HepG2 (cell line): ENCODE results near the gene GSTM4. TPM values are rescaled to one million over a fixed set of nuclear protein-coding genes. Genes with fewer than 3 reads are reported as not detected.
"Not testable (repeated sequence)": the region's sequence is repeated elsewhere in the genome, so short reads cannot be mapped to it uniquely, and the experiment has no call there.

Experiments
- ATAC-seq: fragments of 200-7000 bp; cut with Tn5 transposase; 3 replicates; pipeline ENCODE4 v1.9.1; 2020; ENCODE audit warnings: mild to moderate bottlenecking, moderate library complexity
- BruUV-seq: library from RNA; stranded (reverse); fragments of 400-500 nt; replicated peaks from 2 replicates; lab custom pipeline; 2021; lab: Mats Ljungman, UMichigan
- CTCF ChIA-PET: fragments of 300-600 bp; formaldehyde crosslinking; extraction: SDS; loops from one replicate; lab custom pipeline; 2021; ENCODE audit warnings: low total read pairs, inconsistent platforms, low intra/inter-chr PET ratio; lab: Yijun Ruan, JAX
- POLR2A ChIA-PET: fragments of 350-600 bp; sonication (Branson Sonifier 250); formaldehyde crosslinking; loops from one replicate; lab custom pipeline; 2020; ENCODE audit warnings: antibody characterized with exemption, inconsistent platforms; lab: Yijun Ruan, JAX
- DNase-seq: peaks from one replicate; pipeline ENCODE4 v3.0.0-alpha.2; 2015; ENCODE audit warnings: low spot score
- FAIRE-seq: peaks from 3 replicates; lab custom pipeline; 2011; peaks lifted over from hg19 to GRCh38; lab: Jason Lieb, UNC
- H2AFZ ChIP-seq: one replicate; pipeline ENCODE4 v1.6.1; 2011; ENCODE audit warnings: low read length, inconsistent platforms
- H3K27ac ChIP-seq: fragments of 300-600 bp; 3 replicates; pipeline ENCODE4 v1.8.0; 2011; ENCODE audit warnings: mixed run types, mild to moderate bottlenecking, mixed read lengths, low read length, inconsistent platforms; ENCODE audit not compliant: insufficient read depth; ENCODE audit errors: extremely low read length
- H3K27me3 ChIP-seq, 2 experiments: fragments of 200-600 bp in 1 of 2; 2 replicates in 1 of 2; 3 replicates in 1 of 2; pipeline versions ENCODE4 v1.6.0 to v1.8.0; 2011; ENCODE audit warnings: low read length in 2 of 2, mild to moderate bottlenecking in 2 of 2, moderate library complexity in 2 of 2, inconsistent platforms in 1 of 2; ENCODE audit not compliant: insufficient read depth in 2 of 2, control insufficient read depth in 1 of 2
- H3K36me3 ChIP-seq, 2 experiments: fragments of 200-600 bp in 1 of 2; replicated peaks in 1 of 2; 2 replicates in 1 of 2; 3 replicates in 1 of 2; pipeline versions ENCODE4 v1.5.1 to v1.8.0; 2011; ENCODE audit warnings: low read length in 2 of 2, inconsistent platforms in 1 of 2; ENCODE audit not compliant: insufficient read depth in 2 of 2, control insufficient read depth in 1 of 2
- H3K4me1 ChIP-seq: 2 replicates; pipeline ENCODE4 v1.5.1; 2012; ENCODE audit warnings: low read length, inconsistent platforms; ENCODE audit not compliant: insufficient read depth
- H3K4me2 ChIP-seq: 2 replicates; pipeline ENCODE4 v1.6.0; 2011; ENCODE audit warnings: low read depth, low read length, inconsistent platforms
- H3K4me3 ChIP-seq, 3 experiments: fragments of 200-600 bp in 1 of 3; sonication (generic), shearing (Covaris generic) in 1 of 3; replicated peaks in 1 of 3; 2 replicates each; pipeline ENCODE4 v1.5.1; 2011 to 2016; ENCODE audit warnings: low read length in 3 of 3, inconsistent platforms in 2 of 3, low read depth in 2 of 3, mild to moderate bottlenecking in 2 of 3, control low read depth in 1 of 3, mixed read lengths in 1 of 3; ENCODE audit not compliant: insufficient read depth in 1 of 3
- H3K79me2 ChIP-seq: one replicate; pipeline ENCODE4 v1.6.1; 2011; ENCODE audit warnings: low read length, inconsistent platforms; ENCODE audit not compliant: insufficient read depth
- H3K9ac ChIP-seq: 2 replicates; pipeline ENCODE4 v1.6.0; 2011; ENCODE audit warnings: mild to moderate bottlenecking, low read depth, low read length, inconsistent platforms; ENCODE audit not compliant: insufficient read depth
- H3K9me3 ChIP-seq: 2 replicates; pipeline ENCODE4 v1.5.1; 2012; ENCODE audit warnings: mild to moderate bottlenecking, low read length
- H4K20me1 ChIP-seq: 2 replicates; pipeline ENCODE4 v1.6.0; 2011; ENCODE audit warnings: inconsistent platforms, mild to moderate bottlenecking, low read length, moderate library complexity; ENCODE audit not compliant: insufficient read depth
- MTF1 ChIP-seq: sonication (generic); formaldehyde crosslinking; IDR thresholded peaks from 2 replicates; pipeline ENCODE4 v1.5.0; 2020; ENCODE audit warnings: missing genetic modification reagents
- ZFP36 ChIP-seq: fragments of 150-350 bp; IDR thresholded peaks from 2 replicates; pipeline ENCODE4 v1.6.1; 2018; ENCODE audit warnings: borderline replicate concordance, low read length, low read depth; ENCODE audit not compliant: partially characterized antibody
- ZNF468 ChIP-seq: sonication (generic); formaldehyde crosslinking; IDR thresholded peaks from 2 replicates; pipeline ENCODE4 v1.8.0; 2022; ENCODE audit warnings: mild to moderate bottlenecking, moderate library complexity, missing genetic modification reagents
- ZNF790 ChIP-seq: sonication (generic); formaldehyde crosslinking; IDR thresholded peaks from 2 replicates; pipeline ENCODE4 v1.8.0; 2022; ENCODE audit warnings: missing genetic modification reagents, mild to moderate bottlenecking, borderline replicate concordance
- WGBS: methylation state at CpG from one replicate; pipeline ENCODE4 v1.1.6; 2017; ENCODE audit warnings: low lambda C conversion rate; 5-methylcytosine and 5-hydroxymethylcytosine counted together
- in situ Hi-C: cut with HindIII; loops from 2 replicates; pipeline ENCODE4 v1.10.0; 2017; ENCODE audit warnings: low pct_unique_long_range_greater_than_20kb; ENCODE audit not compliant: extremely low pct_ligation_motif_present
- intact Hi-C: fragments of 100-400 bp; cut with micrococcal nuclease; formaldehyde crosslinking; loops from one replicate; pipeline ENCODE4 v1.10.0; 2022; ENCODE audit not compliant: unreplicated experiment
- polyA plus RNA-seq, 8 experiments: library from polyadenylated mRNA; depleted of rRNA in 3 of 8; stranded (reverse) in 7 of 8; unstranded in 1 of 8; fragments of >200 nt; fragmentation: Illumina TruSeq in 4 of 8; extraction: Trizol in 4 of 8; gene quantifications; 2 replicates each; pipeline versions ENCODE4 v1.2.1 to v1.2.3, GENCODE V29; 2011 to 2016; ENCODE audit warnings: low read depth in 4 of 8, missing spikeins in 1 of 8, mixed read lengths in 1 of 8; ENCODE audit not compliant: insufficient read depth in 1 of 8
- total RNA-seq, 5 experiments: library from RNA; depleted of rRNA; stranded (reverse); fragments of >200 nt; fragmentation: Illumina TruSeq; extraction: Trizol; gene quantifications; 2 replicates each; pipeline ENCODE4 v1.2.3, GENCODE V29; 2016; ENCODE audit warnings: low read depth in 1 of 5

The GSTM4 gene
- total and polyA plus RNA-seq, 2 of the 13 experiments (the other 11 are each of a cell fraction or from before 2014, with no cell fraction given): 25.3 to 40.8 TPM

- H2AFZ ChIP-seq, H3K27ac ChIP-seq, H3K27me3 ChIP-seq, H3K9ac ChIP-seq, H3K4me3 ChIP-seq, H4K20me1 ChIP-seq, H3K4me2 ChIP-seq, POLR2A ChIA-PET, H3K36me3 ChIP-seq, in situ Hi-C loops, H3K79me2 ChIP-seq, ATAC-seq, H3K9me3 ChIP-seq, CTCF ChIA-PET, intact Hi-C loops, FAIRE-seq, H3K4me1 ChIP-seq, DNase-seq, BruUV-seq: not testable (repeated sequence)
- 88% methylated on average over 2 of the region's 2 CpGs for WGBS
Measured at GRCh38 chr1:109673861-109674260, 18.0 kb downstream of the GSTM4 start.

DNA sequence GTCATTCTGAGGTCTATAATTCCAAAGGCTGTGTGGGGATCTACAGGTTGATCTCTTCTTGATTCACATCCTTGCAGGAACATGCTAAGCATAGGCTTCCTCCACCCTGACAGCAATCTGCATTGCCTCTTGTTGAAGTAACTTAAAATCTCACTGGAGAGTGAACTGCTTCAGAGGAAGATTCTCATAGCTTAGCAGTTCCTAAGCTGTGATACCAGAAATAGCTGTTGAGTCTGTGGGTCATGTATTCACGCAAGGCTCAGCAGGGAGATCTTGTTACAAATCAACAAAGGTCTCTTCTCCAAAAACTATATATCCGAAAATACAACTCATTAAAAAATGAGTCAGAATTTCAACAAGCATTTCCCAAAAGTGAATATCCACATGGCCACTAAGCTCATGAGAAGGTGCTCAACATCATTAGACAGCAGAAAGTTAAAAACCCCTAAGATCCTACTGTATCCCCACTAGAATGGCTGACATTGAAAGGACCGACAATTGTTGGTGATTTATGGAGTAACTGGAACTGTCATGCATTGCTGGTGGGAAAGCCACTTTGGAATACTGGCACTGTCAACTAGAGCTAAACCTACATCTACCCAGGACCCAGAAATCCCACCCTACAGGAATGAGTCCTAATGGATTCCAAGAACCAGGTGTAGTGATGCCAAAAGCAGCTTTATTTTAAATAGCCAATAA is 20.9 kb downstream of the GSTM4 start:
- in situ Hi-C loops, CTCF ChIA-PET: not testable (repeated sequence)

DNA sequence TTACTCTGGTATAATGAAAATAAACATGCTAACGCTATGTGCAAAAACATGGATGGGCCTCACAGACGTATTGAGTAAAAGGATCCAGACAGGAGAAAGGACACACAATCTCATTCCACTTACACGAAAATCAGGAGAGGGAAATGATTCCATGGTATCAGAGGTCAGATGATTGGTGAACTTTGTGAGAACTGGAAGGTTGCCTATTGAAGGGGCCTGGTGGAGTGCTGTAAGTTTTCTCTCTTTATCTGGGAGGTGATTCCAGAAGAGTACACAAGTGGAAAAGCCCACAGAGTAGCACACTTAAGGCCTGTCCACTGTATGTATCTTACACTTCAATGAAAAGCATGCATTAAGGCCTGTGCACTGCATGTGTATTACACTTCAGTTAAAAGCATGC is 21.6 kb downstream of the GSTM4 start:
- TF ChIP-seq ZNF790 (CRISPR knock-in tag) (no peak), ZFP36 (no peak), ZNF468 (CRISPR knock-in tag) (no peak), MTF1 (CRISPR knock-in tag) (no peak)
- no TSS peak for BruUV-seq
- DNase-seq (no peak), FAIRE-seq (no peak), ATAC-seq (no peak)
- in situ Hi-C loops (no loop called here), intact Hi-C loops (no loop called here)
- Histone ChIP-seq H3K79me2 (no peaks in the 10 kb centered on the region), H3K9me3 (no peaks in the 10 kb centered on the region), H3K36me3 (no peaks in the 10 kb centered on the region), H4K20me1 (no peaks in the 10 kb centered on the region), H2AFZ (no peak overlapping the region), H3K27ac (no peak overlapping the region), H3K27me3 (no peaks in the 10 kb centered on the region; a peak in 1 of 5 replicates), H3K9ac (no peak overlapping the region), H3K4me2 (no peak overlapping the region), H3K4me3 (no peak overlapping the region), H3K4me1 (no peaks in the 10 kb centered on the region)
- ChIA-PET POLR2A (no interaction called here), CTCF (no interaction called here)
- 61% methylated on average over 3 of the region's 3 CpGs for WGBS

More for the DNA sequence above, 20.9 kb downstream of the GSTM4 start:
- intact Hi-C loops, FAIRE-seq, H3K9me3 ChIP-seq, POLR2A ChIA-PET, H3K4me1 ChIP-seq, H3K27ac ChIP-seq, ATAC-seq, H4K20me1 ChIP-seq, BruUV-seq, H3K79me2 ChIP-seq, H3K36me3 ChIP-seq, H3K4me3 ChIP-seq, H3K9ac ChIP-seq, H3K4me2 ChIP-seq, DNase-seq, H3K27me3 ChIP-seq, H2AFZ ChIP-seq: not testable (repeated sequence)
- WGBS: 79% methylated on average over 2 of the region's 3 CpGs

DNA sequence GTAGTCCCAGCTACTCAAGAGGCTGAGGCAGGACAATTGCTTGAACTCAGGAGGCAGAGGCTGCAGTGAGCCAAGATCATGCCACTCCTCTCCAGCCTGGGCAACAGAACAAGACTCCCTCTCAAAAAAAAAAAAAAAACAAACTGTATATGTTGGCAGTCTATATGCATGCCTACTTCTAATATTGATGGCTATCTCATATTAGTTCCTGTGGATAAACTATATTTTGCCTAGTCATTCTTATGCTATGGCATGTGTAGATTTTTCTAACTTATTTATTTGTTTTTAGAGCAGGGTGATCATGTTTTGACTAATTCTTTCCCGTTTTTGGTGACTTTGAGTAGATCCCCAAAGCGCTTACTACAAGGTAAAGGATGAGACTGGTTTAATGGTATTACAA is 22.7 kb downstream of the GSTM4 start:
- H3K9me3 ChIP-seq, H3K79me2 ChIP-seq, intact Hi-C loops, DNase-seq, CTCF ChIA-PET, FAIRE-seq, ATAC-seq, in situ Hi-C loops, H3K27ac ChIP-seq, POLR2A ChIA-PET, H3K27me3 ChIP-seq, H3K4me1 ChIP-seq, H2AFZ ChIP-seq, H3K9ac ChIP-seq, H3K4me3 ChIP-seq, H3K4me2 ChIP-seq, H4K20me1 ChIP-seq, BruUV-seq, H3K36me3 ChIP-seq: not testable (repeated sequence)
- WGBS: 45% methylated on average over 2 of the region's 2 CpGs
